Astrocyte (in vitro differentiated cells and primary cell): ENCODE results near the gene TTLL7. TPM values are rescaled to one million over a fixed set of nuclear protein-coding genes. Genes with fewer than 3 reads are reported as not detected.

Experiments
- DNase-seq: peaks from one replicate; pipeline ENCODE4 v3.0.0-alpha.2; 2010; ENCODE audit warnings: low read depth
- FAIRE-seq: peaks from 2 replicates; lab custom pipeline; 2011; peaks lifted over from hg19 to GRCh38; lab: Jason Lieb, UNC
- H2AFZ ChIP-seq: 2 replicates; pipeline ENCODE4 v1.6.0; 2012; ENCODE audit warnings: low read depth, low read length, inconsistent platforms
- H3K27ac ChIP-seq: 2 replicates; pipeline ENCODE4 v1.5.1; 2011; ENCODE audit warnings: low read depth, low read length, inconsistent platforms
- H3K27me3 ChIP-seq: 2 replicates; pipeline ENCODE4 v1.6.0; 2011; ENCODE audit warnings: low read length, inconsistent platforms; ENCODE audit not compliant: insufficient read depth
- H3K36me3 ChIP-seq: 2 replicates; pipeline ENCODE4 v1.5.1; 2011; ENCODE audit warnings: low read length, inconsistent platforms; ENCODE audit not compliant: insufficient read depth
- H3K4me1 ChIP-seq: 2 replicates; pipeline ENCODE4 v1.5.1; 2011; ENCODE audit warnings: low read length, inconsistent platforms; ENCODE audit not compliant: insufficient read depth
- H3K4me2 ChIP-seq: 2 replicates; pipeline ENCODE4 v1.6.0; 2012; ENCODE audit warnings: low read length, inconsistent platforms
- H3K4me3 ChIP-seq: 2 replicates; pipeline ENCODE4 v1.5.1; 2011; ENCODE audit warnings: low read depth, mild to moderate bottlenecking, low read length, inconsistent platforms; ENCODE audit not compliant: insufficient read depth
- H3K79me2 ChIP-seq: 2 replicates; pipeline ENCODE4 v1.6.0; 2012; ENCODE audit warnings: mild to moderate bottlenecking, low read length, inconsistent platforms; ENCODE audit not compliant: insufficient read depth
- H3K9ac ChIP-seq: 2 replicates; pipeline ENCODE4 v1.6.0; 2012; ENCODE audit warnings: mild to moderate bottlenecking, low read length, inconsistent platforms
- H3K9me3 ChIP-seq: 2 replicates; pipeline ENCODE4 v1.5.1; 2012; ENCODE audit warnings: low read depth, mild to moderate bottlenecking, low read length, inconsistent platforms; ENCODE audit not compliant: insufficient read depth
- H4K20me1 ChIP-seq: 2 replicates; pipeline ENCODE4 v1.6.0; 2012; ENCODE audit warnings: low read length, inconsistent platforms; ENCODE audit not compliant: insufficient read depth
- H3K27ac Mint-ChIP-seq: one replicate; pipeline ENCODE4 v1.8.0; 2021; ENCODE audit warnings: mild to moderate bottlenecking, mixed read lengths; ENCODE audit not compliant: unreplicated experiment
- H3K27me3 Mint-ChIP-seq: one replicate; pipeline ENCODE4 v1.8.0; 2021; ENCODE audit warnings: low read depth, mixed read lengths; ENCODE audit not compliant: unreplicated experiment
- H3K36me3 Mint-ChIP-seq: one replicate; pipeline ENCODE4 v1.8.0; 2021; ENCODE audit warnings: low read depth, mixed read lengths; ENCODE audit not compliant: unreplicated experiment
- H3K4me1 Mint-ChIP-seq: one replicate; pipeline ENCODE4 v1.8.0; 2021; ENCODE audit warnings: low read depth, mixed read lengths; ENCODE audit not compliant: unreplicated experiment
- H3K4me3 Mint-ChIP-seq: one replicate; pipeline ENCODE4 v1.8.0; 2021; ENCODE audit warnings: mild to moderate bottlenecking, moderate library complexity, mixed read lengths; ENCODE audit not compliant: unreplicated experiment
- H3K9me3 Mint-ChIP-seq: one replicate; pipeline ENCODE4 v1.8.0; 2021; ENCODE audit warnings: mild to moderate bottlenecking, mixed read lengths; ENCODE audit not compliant: unreplicated experiment
- EZH2 ChIP-seq: IDR thresholded peaks from 2 replicates; pipeline ENCODE4 v1.6.1; 2012; ENCODE audit warnings: mild to moderate bottlenecking, low read length, inconsistent platforms; ENCODE audit not compliant: insufficient read depth
- total RNA-seq: library from RNA; stranded (reverse); gene quantifications from 2 replicates; pipeline ENCODE4 v1.2.1, GENCODE V29; 2021
- TF ChIP-seq, protein P1 (sequence below): IDR thresholded peaks from 2 replicates; pipeline ENCODE4 v1.5.1; 2011; ENCODE audit warnings: low read depth, mild to moderate bottlenecking, inconsistent platforms, low read length, moderate library complexity; ENCODE audit not compliant: insufficient read depth

TTLL7 gene
- total RNA-seq, 1 donor from 2014 or later = 28.5 TPM

DNA sequence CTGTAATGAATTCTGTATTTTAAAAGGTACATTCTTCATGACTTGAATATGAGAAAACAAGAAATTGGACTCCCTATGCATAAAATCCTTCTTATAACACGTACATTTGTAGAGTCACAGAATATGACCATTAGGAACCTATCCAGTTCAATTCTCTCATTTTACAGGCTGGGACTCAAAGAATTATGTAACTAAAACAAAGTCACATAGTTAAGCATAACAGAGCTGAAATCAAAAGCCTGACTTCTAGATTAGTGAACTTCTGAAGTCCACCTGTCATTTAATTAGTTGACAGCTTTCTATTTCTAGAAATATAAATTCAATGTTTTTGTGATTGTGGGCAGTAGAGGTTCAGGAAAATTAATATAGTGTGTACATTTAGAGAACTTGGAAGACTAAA, 20.3 kb upstream of the TTLL7 start:
- H3K36me3 Mint-ChIP-seq = no peaks in the 10 kb centered on the region
- no peak overlapping the region for H3K4me3 Mint-ChIP-seq
- TF ChIP-seq, protein P1, sequence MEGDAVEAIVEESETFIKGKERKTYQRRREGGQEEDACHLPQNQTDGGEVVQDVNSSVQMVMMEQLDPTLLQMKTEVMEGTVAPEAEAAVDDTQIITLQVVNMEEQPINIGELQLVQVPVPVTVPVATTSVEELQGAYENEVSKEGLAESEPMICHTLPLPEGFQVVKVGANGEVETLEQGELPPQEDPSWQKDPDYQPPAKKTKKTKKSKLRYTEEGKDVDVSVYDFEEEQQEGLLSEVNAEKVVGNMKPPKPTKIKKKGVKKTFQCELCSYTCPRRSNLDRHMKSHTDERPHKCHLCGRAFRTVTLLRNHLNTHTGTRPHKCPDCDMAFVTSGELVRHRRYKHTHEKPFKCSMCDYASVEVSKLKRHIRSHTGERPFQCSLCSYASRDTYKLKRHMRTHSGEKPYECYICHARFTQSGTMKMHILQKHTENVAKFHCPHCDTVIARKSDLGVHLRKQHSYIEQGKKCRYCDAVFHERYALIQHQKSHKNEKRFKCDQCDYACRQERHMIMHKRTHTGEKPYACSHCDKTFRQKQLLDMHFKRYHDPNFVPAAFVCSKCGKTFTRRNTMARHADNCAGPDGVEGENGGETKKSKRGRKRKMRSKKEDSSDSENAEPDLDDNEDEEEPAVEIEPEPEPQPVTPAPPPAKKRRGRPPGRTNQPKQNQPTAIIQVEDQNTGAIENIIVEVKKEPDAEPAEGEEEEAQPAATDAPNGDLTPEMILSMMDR = no peak
- TF ChIP-seq EZH2 = no peak
- H3K9me3 Mint-ChIP-seq = no peaks in the 10 kb centered on the region
- H3K36me3 ChIP-seq = no peaks in the 10 kb centered on the region
- no peaks in the 10 kb centered on the region for H3K4me1 ChIP-seq
- H4K20me1 ChIP-seq = no peaks in the 10 kb centered on the region
- no peak overlapping the region for H3K4me2 ChIP-seq
- no peak overlapping the region for H3K4me3 ChIP-seq
- H3K27me3 ChIP-seq = no peaks in the 10 kb centered on the region
- no peak for FAIRE-seq
- H3K4me1 Mint-ChIP-seq = no peaks in the 10 kb centered on the region
- H3K27me3 Mint-ChIP-seq = peaks cover 2% of the 10 kb centered on the region
- H3K27ac ChIP-seq = no peak overlapping the region
- no peak overlapping the region for H2AFZ ChIP-seq
- H3K27ac Mint-ChIP-seq = no peak overlapping the region
- H3K79me2 ChIP-seq = no peaks in the 10 kb centered on the region
- no peaks in the 10 kb centered on the region for H3K9me3 ChIP-seq
- no peak overlapping the region for H3K9ac ChIP-seq
- DNase-seq = no peak

- no peaks in the 10 kb centered on the region for H3K27me3 Mint-ChIP-seq
- no peaks in the 10 kb centered on the region for H3K79me2 ChIP-seq
- H4K20me1 ChIP-seq = no peaks in the 10 kb centered on the region
- DNase-seq (no peak), FAIRE-seq (no peak)
- no peak for TF ChIP-seq EZH2
- TF ChIP-seq, protein P1 = no peak
- H3K4me3 Mint-ChIP-seq = no peak overlapping the region
- H3K27ac Mint-ChIP-seq = no peak overlapping the region
- no peak overlapping the region for H3K27ac ChIP-seq
- H3K4me2 ChIP-seq = no peak overlapping the region
- H2AFZ ChIP-seq = no peak overlapping the region
- H3K9me3 ChIP-seq = no peaks in the 10 kb centered on the region
- no peak overlapping the region for H3K4me3 ChIP-seq
- no peaks in the 10 kb centered on the region for H3K36me3 Mint-ChIP-seq
- H3K36me3 ChIP-seq = no peaks in the 10 kb centered on the region
- H3K27me3 ChIP-seq = no peaks in the 10 kb centered on the region
- no peaks in the 10 kb centered on the region for H3K4me1 Mint-ChIP-seq
- no peaks in the 10 kb centered on the region for H3K4me1 ChIP-seq
- H3K9me3 Mint-ChIP-seq = peaks cover 4% of the 10 kb centered on the region
- no peak overlapping the region for H3K9ac ChIP-seq
Measured at GRCh38 chr1:84013708-84014107, 14.8 kb upstream of the TTLL7 start.

GRCh38 chr1:84012018-84012417, 13.1 kb upstream of the TTLL7 start:
- FAIRE-seq = no peak

More at GRCh38 chr1:84012018-84012417, 13.1 kb upstream of the TTLL7 start:
- Histone ChIP-seq H4K20me1 (no peaks in the 10 kb centered on the region), H3K9ac (no peak overlapping the region), H3K9me3 (no peaks in the 10 kb centered on the region), H3K4me2 (no peak overlapping the region), H3K4me1 (no peaks in the 10 kb centered on the region), H3K27ac (no peak overlapping the region), H3K27me3 (no peaks in the 10 kb centered on the region), H3K79me2 (no peaks in the 10 kb centered on the region), H3K36me3 (no peaks in the 10 kb centered on the region), H2AFZ (no peak overlapping the region), H3K4me3 (no peak overlapping the region)
- H3K4me1 Mint-ChIP-seq = no peaks in the 10 kb centered on the region
- no peak overlapping the region for H3K4me3 Mint-ChIP-seq
- no peak for TF ChIP-seq EZH2
- TF ChIP-seq, protein P1 = no peak
- peaks cover 8% of the 10 kb centered on the region for H3K9me3 Mint-ChIP-seq
- no peak for DNase-seq
- peaks cover 5% of the 10 kb centered on the region for H3K27me3 Mint-ChIP-seq
- H3K27ac Mint-ChIP-seq = no peak overlapping the region
- H3K36me3 Mint-ChIP-seq = no peaks in the 10 kb centered on the region
